GM04503 (cell line): ENCODE results near the gene VCAN.

Experiments used
- DNase-seq: peaks from one replicate; pipeline ENCODE4 v3.0.0-alpha.2; 2012; ENCODE audit warnings: low read depth

VCAN gene

DNA sequence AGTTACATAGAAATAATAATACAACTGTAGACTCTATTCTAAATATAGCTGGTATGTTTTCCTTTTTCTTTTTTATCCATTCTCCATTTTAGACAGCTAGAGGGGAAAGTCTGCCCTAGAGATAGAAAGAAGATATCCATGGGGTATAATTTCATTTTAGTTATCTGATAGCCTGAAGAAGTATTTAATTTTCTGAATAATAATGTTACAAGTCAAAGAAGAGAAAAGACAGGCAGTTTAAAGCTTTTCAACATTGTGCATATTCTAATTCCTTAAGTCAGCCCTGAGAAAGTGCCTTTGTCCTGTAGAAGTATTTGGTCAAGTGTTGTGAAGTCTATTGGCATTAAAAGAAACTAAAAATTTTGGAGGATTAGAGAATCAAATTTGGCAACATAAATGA lies 2.5 kb upstream of the VCAN start:
- no peak for DNase-seq

DNA sequence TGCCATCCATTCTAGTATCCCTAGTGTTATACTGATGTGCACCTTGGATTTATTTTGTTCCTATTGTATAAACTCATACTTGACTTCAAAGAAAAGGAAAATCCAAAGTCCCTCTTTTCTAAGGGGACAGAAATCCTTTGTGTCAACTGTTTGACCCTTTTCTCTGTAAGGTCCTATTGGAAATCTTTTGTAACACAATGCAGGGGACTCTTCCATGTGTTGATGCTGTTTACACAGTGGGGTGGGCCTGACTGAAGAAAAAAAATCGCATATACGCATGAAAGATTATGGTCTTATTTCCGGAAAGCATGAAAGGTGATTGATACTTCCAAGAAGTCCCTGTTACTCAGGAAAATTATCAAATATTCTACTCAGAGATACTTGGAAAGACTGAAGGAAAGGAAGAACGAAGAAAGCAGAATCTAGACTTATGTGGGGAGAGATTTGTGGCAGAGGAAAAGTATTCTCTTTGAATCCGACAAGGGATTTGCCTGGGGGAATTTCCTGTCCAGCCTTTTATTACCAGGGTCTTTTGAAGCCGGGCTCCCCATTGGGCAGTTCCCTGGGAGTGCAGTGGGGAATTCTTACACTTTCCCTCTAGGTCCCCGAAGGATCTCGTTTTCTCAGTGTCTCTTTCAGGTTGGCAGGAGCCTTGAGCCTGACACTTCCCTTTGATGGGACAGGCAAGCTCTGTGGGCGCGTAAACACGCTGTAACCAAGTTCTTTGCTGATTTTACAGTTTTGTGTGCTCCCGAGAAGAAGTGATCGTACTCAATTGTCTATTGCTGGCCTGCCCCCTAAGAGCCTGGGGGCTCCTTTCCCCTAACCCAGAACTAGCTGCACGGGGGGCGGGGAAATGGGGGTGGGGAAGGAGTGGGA lies 779 bp upstream of the VCAN start:
- no peak for DNase-seq

DNA sequence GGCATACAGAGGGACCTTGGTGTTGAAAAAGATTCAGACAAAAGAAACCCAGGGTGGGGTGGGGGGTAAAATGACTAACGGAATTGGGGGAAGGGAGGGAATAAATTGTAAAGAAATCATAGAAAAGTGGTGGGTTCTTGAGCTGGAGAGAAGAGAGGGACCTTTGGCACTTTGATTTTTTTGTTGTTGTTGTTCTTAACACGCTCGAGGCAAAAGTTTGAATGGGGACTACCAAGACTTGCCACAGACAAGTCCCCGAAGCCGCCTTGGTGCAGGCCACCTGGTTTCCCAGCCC lies 616 bp downstream of the VCAN start:
- DNase-seq, result no peak

DNA sequence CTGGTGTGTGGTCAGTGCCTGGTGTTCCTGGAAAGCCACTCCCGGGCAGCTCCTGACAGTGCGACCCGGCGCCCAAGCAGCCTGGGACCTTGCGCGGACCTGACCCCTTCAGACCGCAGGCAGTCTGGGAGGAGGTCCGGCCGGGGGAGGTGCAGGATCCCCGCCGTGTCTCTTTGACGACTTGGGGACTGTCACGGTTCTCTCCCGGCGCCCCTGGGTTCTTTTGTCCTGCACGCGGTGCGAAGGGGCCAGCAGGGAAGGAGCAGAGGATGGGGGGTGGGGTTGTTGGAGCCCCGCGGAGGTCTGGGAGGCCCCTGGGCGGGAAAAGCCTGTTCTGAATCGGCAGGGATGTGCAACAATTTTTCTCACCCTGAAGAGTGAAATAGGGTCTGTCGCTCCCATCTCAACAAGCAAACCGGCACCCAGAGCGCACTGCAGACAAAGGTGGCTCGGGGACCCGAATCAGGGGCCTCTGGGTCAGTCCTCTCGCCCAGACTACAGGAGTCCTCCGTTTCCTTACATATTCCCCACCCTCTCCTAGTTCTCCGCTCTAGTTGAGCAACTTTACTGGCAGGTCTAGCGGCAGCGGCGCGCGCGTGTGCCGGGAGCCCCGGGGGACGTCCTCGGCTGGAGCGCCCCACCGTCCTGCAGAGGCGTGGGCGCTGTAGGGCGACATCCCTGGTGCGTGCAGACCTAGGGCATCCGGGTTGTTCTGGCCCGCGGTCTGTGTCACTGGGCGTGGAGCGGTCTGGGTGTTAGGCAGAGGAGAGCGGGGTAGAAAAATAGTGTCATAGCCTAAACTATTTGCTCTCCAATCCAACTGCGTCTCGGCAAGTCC lies 1.2 kb downstream of the VCAN start:
- no peak for DNase-seq

DNA sequence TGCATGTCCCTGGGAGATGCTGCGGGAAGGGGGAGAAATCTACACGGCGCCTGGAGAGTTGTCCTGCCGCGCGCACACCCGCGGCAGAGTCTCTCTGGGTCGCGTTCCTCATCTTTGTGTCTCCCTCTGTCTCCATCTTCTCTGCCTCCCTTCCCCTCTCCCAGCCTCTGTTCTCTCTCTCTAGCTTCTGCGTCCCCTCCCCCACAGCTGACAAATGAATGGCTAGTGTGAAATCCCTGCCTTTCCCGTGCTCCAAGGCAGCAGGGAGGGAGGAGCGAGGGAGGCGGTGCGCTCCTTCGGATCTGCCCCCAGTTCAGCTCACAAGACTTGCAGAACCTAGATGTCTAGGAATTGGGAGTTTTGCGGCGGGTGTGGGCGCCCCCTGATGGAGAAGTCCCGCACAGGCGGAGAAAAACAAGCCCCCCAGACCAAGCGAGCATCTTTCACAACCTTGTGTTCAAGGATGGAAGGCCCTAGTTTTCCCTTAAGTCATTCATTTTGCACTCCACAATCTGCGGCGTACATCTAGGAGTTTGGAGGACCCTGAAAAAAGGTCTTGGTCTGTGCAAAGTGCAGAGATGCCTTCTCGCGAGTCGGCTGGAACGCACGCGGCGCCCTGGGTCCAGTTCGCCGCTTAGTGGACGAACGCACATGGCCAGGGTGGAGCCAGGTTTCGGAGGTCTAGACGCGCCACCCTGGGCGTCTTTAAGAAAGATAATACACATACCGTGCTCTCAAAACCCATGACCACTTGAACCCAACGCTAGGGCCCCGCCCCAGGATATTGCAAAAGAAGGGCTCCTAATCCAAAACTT lies 2.0 kb downstream of the VCAN start:
- DNase-seq, result peak; percentile 87

DNA sequence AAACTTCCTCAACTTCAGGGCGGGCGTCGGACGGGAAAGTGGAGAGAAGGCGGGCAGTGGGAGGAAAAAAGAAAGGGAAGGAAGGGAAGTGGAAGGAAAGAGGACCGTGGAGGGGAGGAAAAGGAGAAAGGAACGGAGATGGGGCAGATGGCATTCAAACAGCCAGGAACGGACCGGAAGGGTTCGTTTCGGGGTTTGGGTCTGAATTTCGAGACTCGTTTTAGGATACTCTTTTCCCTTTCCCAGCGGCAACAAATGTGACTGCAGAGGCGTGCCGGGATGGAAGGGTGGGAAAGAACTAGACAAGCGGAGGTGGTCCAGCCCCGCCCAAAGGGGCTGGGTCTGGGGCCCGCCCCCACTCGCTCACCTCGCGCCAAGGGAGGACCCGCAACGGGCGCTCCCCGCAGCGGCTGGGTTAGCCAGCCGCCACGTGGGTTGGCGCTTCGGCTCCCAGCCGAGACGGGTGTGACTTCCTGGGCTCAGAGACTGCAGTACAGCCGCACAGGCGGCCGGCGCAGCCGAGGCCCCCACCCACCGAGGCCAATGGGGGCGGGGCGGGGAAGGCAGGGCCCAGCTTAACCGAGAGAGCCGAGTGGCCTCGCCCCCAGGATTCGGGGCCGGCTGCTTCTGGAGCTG lies 2.7 kb downstream of the VCAN start:
- no peak for DNase-seq

DNA sequence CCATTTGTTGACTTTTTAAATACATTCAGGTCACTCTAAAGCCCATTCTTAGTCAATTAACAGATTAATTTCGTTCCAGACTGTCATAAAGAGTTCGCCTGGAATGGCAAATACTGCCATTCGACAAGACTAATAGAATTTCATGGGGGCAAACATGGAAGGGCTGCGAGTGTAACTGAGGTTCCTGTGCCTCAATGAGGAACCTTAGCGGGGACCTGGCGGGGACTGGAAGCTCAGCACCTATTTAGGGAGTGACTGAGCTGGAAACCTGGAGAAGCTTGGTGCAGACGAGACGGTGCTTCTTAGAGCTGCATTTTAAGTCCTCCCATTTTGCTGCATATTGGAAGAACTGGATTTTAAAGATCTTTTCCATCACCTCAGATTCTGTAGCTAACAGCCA lies 3.4 kb downstream of the VCAN start:
- no peak for DNase-seq

DNA sequence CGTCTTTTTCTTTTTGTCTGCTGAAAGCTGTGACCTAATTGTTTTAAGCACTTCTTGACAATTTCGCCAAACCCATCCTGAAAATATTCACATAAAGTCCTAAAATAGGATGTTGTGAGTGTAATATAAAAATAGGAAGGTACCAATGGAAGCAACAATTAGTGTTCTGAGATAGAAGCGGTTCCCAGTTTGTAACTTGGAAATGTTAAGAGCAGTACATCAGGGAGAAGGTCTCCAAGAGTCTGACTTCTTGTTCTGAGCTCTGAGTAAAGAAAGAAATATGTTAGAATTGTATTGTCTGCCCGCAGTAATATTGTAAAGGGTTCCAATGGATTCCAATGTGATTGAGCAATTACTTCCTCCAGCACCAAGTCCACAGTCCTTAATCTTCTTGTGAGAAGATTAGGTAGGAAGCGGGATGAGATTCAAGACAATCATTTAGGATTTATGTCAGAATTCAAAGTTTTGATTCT lies 3.9 kb downstream of the VCAN start:
- peak; percentile 79 for DNase-seq

DNA sequence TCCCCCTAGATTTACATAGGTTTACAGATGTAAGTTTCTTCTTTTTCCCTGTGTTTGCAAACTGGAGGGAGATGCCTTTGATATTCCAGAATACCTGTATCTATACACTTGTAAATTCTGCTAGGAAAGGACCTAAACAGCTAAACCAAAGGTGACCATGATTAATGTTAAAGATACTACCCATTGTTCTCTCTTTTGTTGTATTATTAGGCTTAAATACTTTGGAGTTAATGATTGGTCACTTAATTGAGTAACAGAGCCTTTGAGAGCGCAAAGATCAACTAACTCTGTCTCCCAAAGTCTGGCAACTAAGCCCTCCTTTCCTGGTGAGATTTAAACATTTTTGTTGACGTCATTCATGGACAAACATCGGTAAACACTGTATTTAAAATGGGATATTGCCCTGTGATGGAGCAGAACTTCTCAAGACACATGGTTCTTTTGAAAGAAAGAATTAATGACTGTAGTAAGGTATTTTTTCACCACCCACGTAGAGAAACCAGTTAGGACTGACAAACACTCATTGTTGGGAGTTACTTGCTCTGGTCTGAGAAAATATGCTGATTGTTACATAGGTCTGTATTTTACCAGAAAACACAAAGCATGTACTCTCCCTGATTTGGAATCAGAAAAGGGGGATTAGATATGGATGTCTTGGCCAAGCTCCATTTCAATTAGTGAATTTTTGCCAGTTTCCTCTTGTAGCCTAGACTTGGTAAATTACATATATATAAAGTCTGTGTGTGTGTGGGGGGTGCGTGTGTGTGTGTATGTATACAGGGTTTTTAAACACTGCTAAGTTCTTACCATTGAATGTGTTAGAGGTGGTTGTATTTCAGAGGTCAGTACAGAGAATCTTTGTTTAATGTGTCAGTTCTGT lies 4.6 kb downstream of the VCAN start:
- no peak for DNase-seq

DNA sequence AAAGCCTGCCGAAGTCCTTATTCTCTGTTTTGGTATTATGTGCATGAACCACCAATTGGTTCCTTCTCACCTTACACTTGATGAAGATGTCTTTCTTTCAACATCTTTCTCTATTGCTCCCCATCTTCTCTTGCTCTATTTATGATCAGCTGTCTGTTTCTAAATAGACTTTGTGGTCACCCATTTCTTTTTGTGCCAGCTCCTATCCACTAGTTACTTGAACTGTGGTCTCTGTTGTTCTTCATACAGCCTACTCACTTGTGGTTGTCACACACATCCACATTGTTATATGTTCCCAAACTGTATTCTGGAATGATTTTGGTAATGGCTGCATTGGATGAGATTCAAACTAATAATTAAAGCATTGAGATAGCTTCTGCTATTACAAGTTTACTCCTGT lies 11.4 kb downstream of the VCAN start:
- DNase-seq, result no peak

DNA sequence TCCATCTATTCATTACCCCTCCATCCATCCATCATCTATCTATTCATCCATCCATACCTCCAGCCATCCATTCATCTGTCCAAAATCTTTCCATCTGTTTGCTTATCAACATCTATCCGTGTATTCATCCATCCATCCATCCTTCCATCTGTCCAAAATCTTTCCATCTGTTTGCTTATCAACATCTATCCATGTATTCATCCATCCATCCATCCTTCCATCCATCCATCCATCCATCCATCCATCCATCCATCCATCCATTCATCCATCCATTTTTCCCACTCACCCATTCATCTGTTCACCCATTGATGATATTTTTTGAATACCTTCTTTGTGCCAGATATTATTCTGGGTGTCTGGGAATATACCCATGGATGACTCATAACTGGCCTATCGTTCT lies 12.8 kb downstream of the VCAN start:
- DNase-seq, result no peak

DNA sequence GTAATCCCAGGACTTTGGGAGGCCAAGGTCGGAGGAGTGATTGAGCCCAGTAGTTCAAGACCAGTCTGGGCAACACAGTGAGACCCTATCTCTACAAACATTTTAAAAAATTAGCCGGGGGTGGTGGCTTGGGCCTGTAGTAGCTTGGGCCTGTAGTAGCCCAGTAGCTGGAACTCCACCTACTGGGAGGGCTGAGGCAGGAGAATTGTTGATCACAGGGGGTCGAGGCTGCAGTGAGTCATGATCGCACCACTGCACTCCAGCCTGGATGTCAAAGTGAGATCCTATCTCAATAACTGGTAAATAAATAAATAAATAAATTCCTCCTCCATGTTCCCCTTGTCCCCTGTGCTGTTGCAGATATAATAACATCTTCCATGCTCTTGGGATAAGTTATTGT lies 14.3 kb downstream of the VCAN start:
- no peak for DNase-seq

DNA sequence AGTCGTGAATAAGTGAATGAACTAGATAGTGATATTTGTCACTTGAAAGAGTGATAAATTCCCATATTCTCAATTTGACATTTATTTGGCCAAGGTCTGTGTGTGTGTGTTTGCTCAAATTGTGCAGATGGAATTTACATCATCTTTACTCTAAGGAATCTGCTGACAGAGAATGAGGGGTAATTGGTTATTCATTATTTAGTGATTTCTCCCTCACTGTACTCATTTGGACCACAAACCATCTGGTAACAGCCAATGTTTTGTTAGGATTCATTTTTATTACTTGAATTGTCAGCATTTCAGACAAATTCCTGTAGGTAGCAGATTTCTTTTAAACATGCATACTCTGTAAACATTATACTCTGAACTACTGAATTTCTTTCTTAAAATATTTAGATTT lies 15.6 kb downstream of the VCAN start:
- no peak for DNase-seq

DNA sequence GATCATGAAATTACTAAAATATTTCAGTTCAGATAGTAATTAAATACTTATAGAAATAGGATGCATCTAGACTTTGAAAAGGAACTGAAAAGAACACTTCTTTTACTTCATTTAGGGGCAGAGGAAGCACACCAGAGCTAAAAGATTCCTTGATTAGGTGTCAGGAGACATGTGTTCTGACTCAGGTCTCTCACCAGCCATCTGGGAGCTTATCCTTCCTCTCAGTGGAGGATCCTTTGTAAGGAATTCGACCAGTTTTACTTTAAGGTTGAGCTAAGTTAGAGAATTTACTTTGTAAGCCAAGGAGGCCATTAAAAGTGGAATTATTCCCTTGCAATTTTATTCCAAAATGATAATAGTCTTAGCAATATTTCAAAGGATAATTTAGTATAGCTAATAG lies 16.7 kb downstream of the VCAN start:
- DNase-seq, result no peak

DNA sequence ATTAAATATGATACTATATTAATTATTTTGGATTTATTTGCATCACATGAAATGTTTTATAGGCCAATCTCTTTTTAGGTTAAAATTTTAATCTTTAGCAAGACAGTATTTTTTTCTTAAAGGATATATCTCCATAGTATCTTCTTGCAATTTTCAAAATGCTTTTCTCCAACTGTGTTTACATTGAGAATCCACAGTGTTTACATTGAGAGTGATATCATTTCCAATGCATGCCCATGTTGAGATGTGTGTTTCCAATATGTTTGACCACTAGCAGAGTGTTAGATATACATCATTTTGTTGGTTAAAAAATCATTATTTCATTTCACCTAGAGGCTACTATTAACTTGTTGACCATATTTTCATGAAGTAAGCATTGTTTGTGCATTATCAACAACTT lies 17.3 kb downstream of the VCAN start:
- no peak for DNase-seq

DNA sequence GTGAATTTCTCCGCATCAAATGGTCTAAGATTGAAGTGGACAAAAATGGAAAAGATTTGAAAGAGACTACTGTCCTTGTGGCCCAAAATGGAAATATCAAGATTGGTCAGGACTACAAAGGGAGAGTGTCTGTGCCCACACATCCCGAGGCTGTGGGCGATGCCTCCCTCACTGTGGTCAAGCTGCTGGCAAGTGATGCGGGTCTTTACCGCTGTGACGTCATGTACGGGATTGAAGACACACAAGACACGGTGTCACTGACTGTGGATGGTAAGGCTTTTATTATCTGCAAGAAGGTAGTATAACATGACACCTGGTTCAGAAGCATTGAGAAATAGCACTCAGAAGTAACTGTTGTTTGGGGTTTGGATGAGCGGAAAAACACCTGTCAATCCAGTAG lies 18.7 kb downstream of the VCAN start:
- no peak for DNase-seq

DNA sequence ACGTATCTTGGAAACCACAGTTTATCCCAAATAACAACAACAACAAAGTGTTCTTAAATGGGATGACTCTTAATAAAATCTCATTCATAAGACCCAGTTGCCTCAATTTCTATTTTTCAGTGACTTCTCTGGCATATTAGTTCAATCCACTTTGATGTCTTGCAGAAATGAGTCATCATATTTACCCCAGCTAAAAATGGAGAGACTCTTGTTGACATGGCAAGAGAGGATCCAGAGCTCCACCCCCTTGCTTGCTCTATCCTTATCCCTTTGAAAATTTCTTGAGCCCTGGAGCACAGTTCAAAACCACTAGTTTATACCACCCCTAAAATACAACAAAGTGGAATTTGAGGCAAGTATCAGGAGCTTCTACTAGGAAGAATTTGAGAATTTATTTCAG lies 20.8 kb downstream of the VCAN start:
- DNase-seq, result no peak

DNA sequence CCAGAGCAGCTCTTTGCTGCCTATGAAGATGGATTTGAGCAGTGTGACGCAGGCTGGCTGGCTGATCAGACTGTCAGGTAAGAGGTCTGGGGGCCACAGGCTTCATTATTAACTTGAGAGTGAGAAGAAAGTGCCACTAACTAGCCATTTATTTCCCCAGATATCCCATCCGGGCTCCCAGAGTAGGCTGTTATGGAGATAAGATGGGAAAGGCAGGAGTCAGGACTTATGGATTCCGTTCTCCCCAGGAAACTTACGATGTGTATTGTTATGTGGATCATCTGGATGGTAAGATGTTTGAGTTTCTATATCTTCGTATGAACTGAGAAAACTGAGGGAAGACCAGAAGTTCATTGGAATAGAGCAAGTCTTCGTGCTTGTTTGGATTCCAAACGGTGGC lies 22.1 kb downstream of the VCAN start:
- DNase-seq, result no peak

DNA sequence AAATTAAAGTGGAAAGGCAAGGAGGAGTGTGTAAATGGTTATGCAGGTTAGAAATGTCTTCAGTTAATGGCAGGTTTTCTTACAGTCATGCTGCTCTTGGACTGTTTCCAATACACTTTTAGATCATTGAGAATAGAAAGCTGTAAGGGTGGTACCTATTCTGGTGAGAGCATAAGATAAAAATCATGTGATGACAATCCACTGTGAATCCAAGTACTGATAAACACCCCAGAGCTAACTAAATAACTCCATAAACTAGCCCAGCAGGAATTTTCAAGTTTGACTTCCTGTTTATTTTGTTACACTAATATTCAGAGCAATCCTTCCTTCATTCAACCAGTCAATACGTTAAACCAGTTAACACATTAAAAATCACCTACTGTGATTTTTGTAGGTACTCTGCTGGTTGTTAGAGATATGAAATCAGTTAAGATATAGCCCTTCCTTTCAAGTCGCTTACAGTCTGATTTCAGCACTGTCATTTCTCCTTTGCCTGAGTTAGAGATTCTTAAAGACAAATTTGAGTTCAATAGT lies 22.6 kb downstream of the VCAN start:
- DNase-seq, result no peak

DNA sequence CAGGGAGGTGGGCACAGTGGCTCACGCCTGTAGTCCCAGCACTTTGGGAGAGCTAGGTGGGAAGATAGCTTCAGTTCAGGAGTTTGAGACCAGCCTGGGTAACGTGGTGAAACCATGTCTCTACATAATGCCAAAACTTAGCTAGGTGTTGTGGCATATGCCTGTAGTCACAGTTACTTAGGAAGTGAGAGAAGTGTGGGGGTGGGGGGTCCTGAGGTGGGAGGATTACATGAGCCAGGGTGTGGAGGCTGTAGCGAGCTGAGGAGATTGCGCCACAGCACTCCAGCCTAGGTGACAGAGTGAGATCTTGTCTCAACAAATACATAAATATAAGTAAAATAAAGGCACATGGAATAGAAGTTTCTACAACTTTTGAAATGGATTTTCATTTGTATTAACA lies 23.1 kb downstream of the VCAN start:
- DNase-seq, result no peak

DNA sequence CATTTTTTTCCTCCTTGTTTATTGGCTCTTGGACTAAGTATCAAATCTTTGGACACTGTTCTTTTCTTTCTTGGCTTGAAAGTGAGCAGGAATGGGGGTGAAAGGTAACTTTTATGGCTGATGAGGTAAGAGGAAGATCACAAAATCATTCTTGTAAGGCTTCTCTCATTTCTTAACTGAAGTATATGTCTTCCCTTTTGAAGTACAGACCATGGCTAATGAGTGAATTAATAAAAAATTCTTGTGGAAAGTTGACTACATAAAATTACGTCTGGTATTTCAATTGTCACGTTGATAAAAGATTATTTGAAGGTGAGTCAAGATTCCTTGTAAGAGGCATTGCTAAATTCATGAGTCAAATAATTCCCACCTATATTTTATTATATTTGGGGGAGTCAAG lies 25.1 kb downstream of the VCAN start:
- DNase-seq, result no peak
